Large intestine (tissue), 3 donors: ENCODE data around the gene PTPRF. TPM values are rescaled to one million over a fixed set of nuclear protein-coding genes. Genes with fewer than 3 reads are reported as not detected.

ENCODE experiments used
- DNase-seq, 2 donors: peaks; one replicate each; pipeline versions ENCODE4 v3.0.0 to v3.0.0-alpha.2; 2013
- H3K27ac ChIP-seq: one replicate; pipeline ENCODE4 v1.5.1; 2013; ENCODE audit warnings: low read length
- H3K27me3 ChIP-seq: 2 replicates; pipeline ENCODE4 v1.6.1; 2013; ENCODE audit warnings: low read length; ENCODE audit not compliant: control insufficient read depth, insufficient read depth
- H3K36me3 ChIP-seq: 2 replicates; pipeline ENCODE4 v1.6.1; 2013; ENCODE audit warnings: low read length; ENCODE audit not compliant: control insufficient read depth, insufficient read depth
- H3K4me1 ChIP-seq: one replicate; pipeline ENCODE4 v1.6.1; 2013; ENCODE audit warnings: low read length; ENCODE audit not compliant: control insufficient read depth, insufficient read depth
- H3K4me3 ChIP-seq: one replicate; pipeline ENCODE4 v1.5.1; 2013; ENCODE audit warnings: low read length
- H3K9me3 ChIP-seq: one replicate; pipeline ENCODE4 v1.6.1; 2013; ENCODE audit warnings: mild to moderate bottlenecking, low read depth, low read length, moderate library complexity; ENCODE audit not compliant: control insufficient read depth
- WGBS: methylation state at CpG from one replicate; pipeline ENCODE4 v1.1.5; 2013; ENCODE audit warnings: low lambda C conversion rate; ENCODE audit not compliant: insufficient coverage; 5-methylcytosine and 5-hydroxymethylcytosine counted together
- polyA plus RNA-seq: library from polyadenylated mRNA; unstranded; fragments of 120-200 nt; gene quantifications from one replicate; pipeline ENCODE4 v1.2.1, GENCODE V29; 2013

Gene PTPRF
- polyA plus RNA-seq, 1 donor = 257 TPM

DNA sequence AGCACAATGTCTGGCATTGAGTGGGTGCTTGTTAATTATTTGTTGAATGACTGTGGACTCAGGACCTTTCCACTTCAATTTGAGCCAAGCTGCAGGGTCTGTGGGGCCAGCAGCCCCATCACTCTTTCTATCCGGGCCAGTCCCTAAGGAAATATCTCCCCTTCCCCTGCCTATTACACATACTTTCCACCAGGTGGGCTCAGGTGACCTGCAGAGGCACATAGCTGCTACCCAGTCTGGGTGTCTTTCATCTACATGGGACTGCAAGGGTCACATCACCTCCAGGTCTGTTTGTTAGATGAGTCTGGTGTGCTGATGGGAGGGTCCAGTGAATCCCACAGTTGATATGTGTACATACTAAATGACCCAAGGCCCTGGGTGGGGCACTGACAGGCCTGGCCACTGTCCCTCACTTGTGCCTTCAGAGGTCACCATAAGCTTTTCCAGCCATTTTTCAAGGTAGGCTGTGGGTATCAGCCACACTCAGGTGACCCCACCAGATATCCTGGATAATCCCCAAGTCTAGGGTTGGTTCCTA, 59.8 kb downstream of the PTPRF start:
- H3K36me3 ChIP-seq = peaks cover 87% of the 10 kb centered on the region

GRCh38 chr1:43591181-43591580, 60.5 kb downstream of the PTPRF start:
- no peak overlapping the region for H3K4me3 ChIP-seq
- H3K9me3 ChIP-seq = peaks cover 5% of the 10 kb centered on the region
- no peak for DNase-seq
- H3K27ac ChIP-seq = no peak overlapping the region
- no CpG with 5 or more reads among the region's 39 CpGs for WGBS
- H3K36me3 ChIP-seq = peaks cover 86% of the 10 kb centered on the region
- H3K4me1 ChIP-seq = peaks cover 5% of the 10 kb centered on the region
- no peaks in the 10 kb centered on the region for H3K27me3 ChIP-seq

More for the DNA sequence above, 59.8 kb downstream of the PTPRF start:
- Histone ChIP-seq H3K4me1 (peaks cover 11% of the 10 kb centered on the region), H3K9me3 (peaks cover 5% of the 10 kb centered on the region), H3K4me3 (no peak overlapping the region), H3K27ac (no peak overlapping the region), H3K27me3 (no peaks in the 10 kb centered on the region)
- no peak for DNase-seq
- WGBS = no CpG with 5 or more reads among the region's 1 CpG

GRCh38 chr1:43592051-43592665, 61.5 kb downstream of the PTPRF start:
- Histone ChIP-seq H3K4me1 (no peaks in the 10 kb centered on the region), H3K36me3 (peaks cover 94% of the 10 kb centered on the region), H3K4me3 (no peak overlapping the region), H3K27me3 (no peaks in the 10 kb centered on the region), H3K27ac (no peak overlapping the region), H3K9me3 (peaks cover 5% of the 10 kb centered on the region)
- no CpG with 5 or more reads among the region's 11 CpGs for WGBS
- no peak for DNase-seq

GRCh38 chr1:43592974-43593683, 62.4 kb downstream of the PTPRF start:
- no peaks in the 10 kb centered on the region for H3K4me1 ChIP-seq
- peaks cover 90% of the 10 kb centered on the region for H3K36me3 ChIP-seq
- H3K4me3 ChIP-seq = no peak overlapping the region
- no peaks in the 10 kb centered on the region for H3K27me3 ChIP-seq
- no peak for DNase-seq
- H3K27ac ChIP-seq = no peak overlapping the region
- H3K9me3 ChIP-seq = peaks cover 5% of the 10 kb centered on the region
- WGBS = no CpG with 5 or more reads among the region's 16 CpGs

DNA sequence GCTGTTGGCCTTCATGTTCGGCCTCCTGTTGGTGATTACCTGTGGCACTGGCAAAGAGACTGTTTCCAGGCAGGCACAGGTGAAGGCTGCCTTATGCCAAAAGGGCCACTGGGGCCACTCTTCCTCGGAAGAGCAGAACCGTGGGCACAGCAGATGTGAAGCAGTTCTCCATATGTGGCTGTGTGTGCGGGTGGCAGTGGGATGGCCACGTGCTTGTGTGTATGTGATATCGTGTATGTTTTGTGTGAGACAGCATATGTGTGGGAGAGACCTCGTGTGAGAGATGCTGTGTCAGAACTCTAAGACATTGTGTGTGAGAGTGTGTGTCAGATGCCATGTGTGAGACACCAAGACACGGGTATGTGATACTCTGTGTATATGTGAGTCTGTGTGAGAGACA, 65.9 kb downstream of the PTPRF start:
- Histone ChIP-seq H3K27me3 (no peaks in the 10 kb centered on the region), H3K36me3 (peaks cover 87% of the 10 kb centered on the region), H3K9me3 (no peaks in the 10 kb centered on the region), H3K27ac (no peak overlapping the region), H3K4me3 (no peak overlapping the region), H3K4me1 (no peaks in the 10 kb centered on the region)
- no CpG with 5 or more reads among the region's 8 CpGs for WGBS
- DNase-seq = no peak

- Histone ChIP-seq H3K9me3 (no peaks in the 10 kb centered on the region), H3K27ac (no peak overlapping the region), H3K36me3 (peaks cover 87% of the 10 kb centered on the region), H3K27me3 (no peaks in the 10 kb centered on the region), H3K4me3 (no peak overlapping the region), H3K4me1 (no peaks in the 10 kb centered on the region)
- no CpG with 5 or more reads among the region's 5 CpGs for WGBS
- no peak for DNase-seq
Measured at GRCh38 chr1:43597028-43597427, 66.3 kb downstream of the PTPRF start.

DNA sequence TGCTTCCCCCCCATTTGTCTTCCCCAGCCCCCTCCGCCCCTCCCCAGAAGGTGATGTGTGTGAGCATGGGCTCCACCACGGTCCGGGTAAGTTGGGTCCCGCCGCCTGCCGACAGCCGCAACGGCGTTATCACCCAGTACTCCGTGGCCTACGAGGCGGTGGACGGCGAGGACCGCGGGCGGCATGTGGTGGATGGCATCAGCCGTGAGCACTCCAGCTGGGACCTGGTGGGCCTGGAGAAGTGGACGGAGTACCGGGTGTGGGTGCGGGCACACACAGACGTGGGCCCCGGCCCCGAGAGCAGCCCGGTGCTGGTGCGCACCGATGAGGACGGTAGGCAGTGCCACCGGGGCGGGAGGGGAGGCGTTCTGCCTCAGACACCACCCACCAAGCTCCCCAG, 67.0 kb downstream of the PTPRF start:
- no peak overlapping the region for H3K27ac ChIP-seq
- peaks cover 85% of the 10 kb centered on the region for H3K36me3 ChIP-seq
- H3K4me1 ChIP-seq = no peaks in the 10 kb centered on the region
- DNase-seq = no peak
- H3K4me3 ChIP-seq = no peak overlapping the region
- H3K27me3 ChIP-seq = no peaks in the 10 kb centered on the region
- H3K9me3 ChIP-seq = no peaks in the 10 kb centered on the region
- no CpG with 5 or more reads among the region's 31 CpGs for WGBS

- no peak for DNase-seq
- peaks cover 84% of the 10 kb centered on the region for H3K36me3 ChIP-seq
- no peaks in the 10 kb centered on the region for H3K27me3 ChIP-seq
- no peaks in the 10 kb centered on the region for H3K9me3 ChIP-seq
- H3K4me1 ChIP-seq = no peaks in the 10 kb centered on the region
- no CpG with 5 or more reads among the region's 11 CpGs for WGBS
- no peak overlapping the region for H3K4me3 ChIP-seq
- H3K27ac ChIP-seq = no peak overlapping the region
Measured at GRCh38 chr1:43598622-43599021, 67.9 kb downstream of the PTPRF start.

- H3K4me3 ChIP-seq = no peak overlapping the region
- H3K36me3 ChIP-seq = peaks cover 86% of the 10 kb centered on the region
Measured at GRCh38 chr1:43600033-43601020, 69.6 kb downstream of the PTPRF start.

GRCh38 chr1:43602990-43603389, 72.3 kb downstream of the PTPRF start:
- H3K4me1 ChIP-seq = no peaks in the 10 kb centered on the region
- H3K36me3 ChIP-seq = peaks cover 92% of the 10 kb centered on the region
- H3K27ac ChIP-seq = no peak overlapping the region
- no peak overlapping the region for H3K4me3 ChIP-seq
- H3K9me3 ChIP-seq = no peaks in the 10 kb centered on the region
- WGBS = no CpG with 5 or more reads among the region's 10 CpGs
- no peak for DNase-seq
- H3K27me3 ChIP-seq = no peaks in the 10 kb centered on the region

More at GRCh38 chr1:43600033-43601020, 69.6 kb downstream of the PTPRF start:
- H3K9me3 ChIP-seq = no peaks in the 10 kb centered on the region
- no peaks in the 10 kb centered on the region for H3K4me1 ChIP-seq
- DNase-seq = no peak
- H3K27ac ChIP-seq = no peak overlapping the region
- WGBS = 75% methylated on average over 2 of the region's 19 CpGs
- H3K27me3 ChIP-seq = no peaks in the 10 kb centered on the region
